HL-60 (cell line): ENCODE results near the gene GINS2.

Source experiments
- DNase-seq, 2 experiments: peaks; one replicate each; pipeline ENCODE4 v3.0.0-alpha.2; 2010 to 2020; ENCODE audit warnings: low read depth in 1 of 2, low spot score in 1 of 2
- H3K27ac ChIP-seq: fragments of 250-450 bp; sonication (Bioruptor Pico); replicated peaks from 2 replicates; pipeline ENCODE4 v1.5.1; 2020; ENCODE audit warnings: mild to moderate bottlenecking, moderate library complexity
- H3K27me3 ChIP-seq: fragments of 250-450 bp; sonication (Bioruptor Pico); 2 replicates; pipeline ENCODE4 v1.5.1; 2021; ENCODE audit warnings: mild to moderate bottlenecking, moderate library complexity; ENCODE audit not compliant: insufficient read depth, poor library complexity, severe bottlenecking
- H3K4me3 ChIP-seq: replicated peaks from 2 replicates; pipeline ENCODE4 v1.5.1; 2011; ENCODE audit warnings: mild to moderate bottlenecking, control low read depth, low read length; ENCODE audit not compliant: insufficient read depth
- CTCF ChIP-seq: IDR thresholded peaks from one replicate; pipeline ENCODE4 v1.5.1; 2011; ENCODE audit warnings: low read length, control low read depth, inconsistent platforms; ENCODE audit not compliant: insufficient read depth
- GABPA ChIP-seq: IDR thresholded peaks from 2 replicates; pipeline ENCODE4 v1.6.1; 2012; ENCODE audit warnings: low read depth
- POLR2AphosphoS5 ChIP-seq: IDR thresholded peaks from 2 replicates; pipeline ENCODE4 v1.6.1; 2012; ENCODE audit warnings: low read depth
- REST ChIP-seq: IDR thresholded peaks from 2 replicates; pipeline ENCODE4 v1.6.1; 2012; ENCODE audit warnings: low read depth; ENCODE audit not compliant: insufficient replicate concordance
- SPI1 ChIP-seq: IDR thresholded peaks from 2 replicates; pipeline ENCODE4 v1.6.1; 2012; ENCODE audit warnings: low read depth, mild to moderate bottlenecking, borderline replicate concordance

Gene GINS2

GRCh38 chr16:85642762-85643358 is 45.9 kb downstream of the GINS2 start:
- DNase-seq: no peak
- TF ChIP-seq POLR2AphosphoS5 (no peak), SPI1 (no peak), CTCF (no peak), REST (no peak), GABPA (no peak)
- no peak overlapping the region for H3K27ac ChIP-seq
- no peak overlapping the region for H3K4me3 ChIP-seq
- no peaks in the 10 kb centered on the region for H3K27me3 ChIP-seq

GRCh38 chr16:85641776-85642176 is 47.0 kb downstream of the GINS2 start:
- no peak overlapping the region for H3K27ac ChIP-seq
- no peak for DNase-seq
- TF ChIP-seq CTCF: no peak
- TF ChIP-seq POLR2AphosphoS5: no peak
- no peak for TF ChIP-seq SPI1
- no peak for TF ChIP-seq REST
- TF ChIP-seq GABPA: no peak
- no peaks in the 10 kb centered on the region for H3K27me3 ChIP-seq
- no peak overlapping the region for H3K4me3 ChIP-seq

- DNase-seq: no peak
- Histone ChIP-seq H3K4me3 (no peak overlapping the region), H3K27ac (no peak overlapping the region), H3K27me3 (no peaks in the 10 kb centered on the region)
- TF ChIP-seq GABPA: no peak
- TF ChIP-seq POLR2AphosphoS5: no peak
- TF ChIP-seq SPI1: no peak
- no peak for TF ChIP-seq CTCF
- no peak for TF ChIP-seq REST
Measured at GRCh38 chr16:85641305-85641704, 47.4 kb downstream of the GINS2 start.
